Suppressor macrophage (primary cell): Measurements from ENCODE around the gene KATNIP.

Experiments
- DNase-seq, 4 experiments: peaks; one replicate each; pipeline ENCODE4 v3.0.0-alpha.2; 2020 to 2022

KATNIP gene

GRCh38 chr16:27585200-27585599 is 35.3 kb downstream of the KATNIP start:
- DNase-seq = no peak

GRCh38 chr16:27586711-27587110 is 36.8 kb downstream of the KATNIP start:
- DNase-seq = peak in 3 of 4 experiments; percentile 5 to 27 (median 16)

- no peak for DNase-seq
These were observed 38.1 kb downstream of the KATNIP start for GRCh38 chr16:27588057-27588456.

- DNase-seq = no peak
These were observed 41.9 kb downstream of the KATNIP start for GRCh38 chr16:27591837-27592236.

GRCh38 chr16:27595475-27595874 is 45.5 kb downstream of the KATNIP start:
- DNase-seq = no peak

GRCh38 chr16:27595993-27596392 is 46.0 kb downstream of the KATNIP start:
- no peak for DNase-seq

GRCh38 chr16:27596411-27596810 is 46.5 kb downstream of the KATNIP start:
- no peak for DNase-seq

- no peak for DNase-seq
These were observed 47.4 kb downstream of the KATNIP start for GRCh38 chr16:27597361-27597760.

GRCh38 chr16:27598220-27598619 is 48.3 kb downstream of the KATNIP start:
- no peak for DNase-seq

- no peak for DNase-seq
These were observed 49.1 kb downstream of the KATNIP start for GRCh38 chr16:27598931-27599565.

- no peak for DNase-seq
These were observed 49.7 kb downstream of the KATNIP start for GRCh38 chr16:27599606-27600005.
